CD4-positive, alpha-beta T cell treated with Interleukin-1 beta for 1 hour (primary cell): ENCODE measurements around the gene FGFR2.

Experiments used
- DNase-seq, 2 donors: peaks; one replicate each; pipeline ENCODE4 v3.0.0-alpha.2; 2020 to 2022

FGFR2 gene

GRCh38 chr10:121484401-121484800, 113.8 kb downstream of the FGFR2 start:
- DNase-seq = no peak

GRCh38 chr10:121481180-121481579, 117.1 kb downstream of the FGFR2 start:
- no peak for DNase-seq

GRCh38 chr10:121478556-121478955, 119.7 kb downstream of the FGFR2 start:
- no peak for DNase-seq

GRCh38 chr10:121469797-121470606, 128.2 kb downstream of the FGFR2 start:
- DNase-seq = no peak

GRCh38 chr10:121468726-121469125, 129.5 kb downstream of the FGFR2 start:
- no peak for DNase-seq

GRCh38 chr10:121466424-121466823, 131.8 kb downstream of the FGFR2 start:
- no peak for DNase-seq

- DNase-seq = no peak
Observed at GRCh38 chr10:121465215-121465614, 133.0 kb downstream of the FGFR2 start.

- DNase-seq = no peak
Observed at GRCh38 chr10:121464517-121464916, 133.7 kb downstream of the FGFR2 start.

GRCh38 chr10:121462955-121463354, 135.3 kb downstream of the FGFR2 start:
- no peak for DNase-seq

GRCh38 chr10:121462281-121462680, 136.0 kb downstream of the FGFR2 start:
- DNase-seq = no peak

- no peak for DNase-seq
Observed at GRCh38 chr10:121461307-121461706, 136.9 kb downstream of the FGFR2 start.

- DNase-seq = no peak
Observed at GRCh38 chr10:121460733-121461132, 137.5 kb downstream of the FGFR2 start.

GRCh38 chr10:121459622-121460453, 138.4 kb downstream of the FGFR2 start:
- DNase-seq = no peak

- no peak for DNase-seq
Observed at GRCh38 chr10:121459279-121459621, 139.0 kb downstream of the FGFR2 start.

GRCh38 chr10:121457729-121458128, 140.5 kb downstream of the FGFR2 start:
- no peak for DNase-seq

GRCh38 chr10:121455377-121455776, 142.9 kb downstream of the FGFR2 start:
- no peak for DNase-seq

GRCh38 chr10:121454781-121455180, 143.5 kb downstream of the FGFR2 start:
- no peak for DNase-seq

- no peak for DNase-seq
Observed at GRCh38 chr10:121453160-121453559, 145.1 kb downstream of the FGFR2 start.

GRCh38 chr10:121452581-121452980, 145.7 kb downstream of the FGFR2 start:
- no peak for DNase-seq

- no peak for DNase-seq
Observed at GRCh38 chr10:121450247-121450646, 148.0 kb downstream of the FGFR2 start.

GRCh38 chr10:121449482-121449924, 148.7 kb downstream of the FGFR2 start:
- no peak for DNase-seq

GRCh38 chr10:121448766-121449421, 149.3 kb downstream of the FGFR2 start:
- no peak for DNase-seq

GRCh38 chr10:121444520-121445165, 153.6 kb downstream of the FGFR2 start:
- DNase-seq = no peak
